ENCODE results near the gene MOSPD2. TPM values are rescaled to one million over a fixed set of nuclear protein-coding genes. Genes with fewer than 3 reads are reported as not detected.

Gene MOSPD2
- total RNA-seq, 2 experiments from 2014 or later: 6.4 to 6.8 TPM

GRCh38 chrX:14926471-14926870 lies 53.2 kb downstream of the MOSPD2 start:
- H3K4me1 Mint-ChIP-seq (ENCODE audit: low read depth): no peaks in the 10 kb centered on the region
- no peak for TF ChIP-seq CTCF (IDR thresholded peaks at IDR 0.05)
- H3K27ac ChIP-seq (ENCODE audit: low read depth in 1 of 2, low read length in 2 of 2): no peak overlapping the region
- H3K9me3 Mint-ChIP-seq: no peaks in the 10 kb centered on the region
- no peaks in the 10 kb centered on the region for H3K4me1 ChIP-seq (ENCODE audit: insufficient read depth, low read length)
- H3K27ac Mint-ChIP-seq: no peak overlapping the region
- no peaks in the 10 kb centered on the region for H3K36me3 Mint-ChIP-seq (ENCODE audit: low read depth)
- no peaks in the 10 kb centered on the region for H3K9me3 ChIP-seq (ENCODE audit: control insufficient read depth in 1 of 2, insufficient read depth in 1 of 2, low read length in 2 of 2)
- DNase-seq (no peak), ATAC-seq (ENCODE audit: poor library complexity) (no peak)
- H3K4me3 ChIP-seq (ENCODE audit: low read length): no peak overlapping the region
- ChIA-PET POLR2A (no interaction called here), CTCF (no interaction called here)
- no peak overlapping the region for H3K4me3 Mint-ChIP-seq
- H3K36me3 ChIP-seq (ENCODE audit: insufficient read depth, low read length): no peaks in the 10 kb centered on the region
- H3K27me3 Mint-ChIP-seq: no peaks in the 10 kb centered on the region
- no peaks in the 10 kb centered on the region for H3K27me3 ChIP-seq (ENCODE audit: control insufficient read depth in 1 of 2, insufficient read depth in 2 of 2, low read length in 2 of 2)
- intact Hi-C loops (cut with DNase I, micrococcal nuclease): no loop called here

- Histone ChIP-seq H3K9me3 (ENCODE audit: control insufficient read depth in 1 of 2, insufficient read depth in 1 of 2, low read length in 2 of 2) (no peaks in the 10 kb centered on the region), H3K36me3 (ENCODE audit: insufficient read depth, low read length) (no peaks in the 10 kb centered on the region), H3K27me3 (ENCODE audit: control insufficient read depth in 1 of 2, insufficient read depth in 2 of 2, low read length in 2 of 2) (no peaks in the 10 kb centered on the region), H3K27ac (ENCODE audit: low read depth in 1 of 2, low read length in 2 of 2) (no peak overlapping the region), H3K4me1 (ENCODE audit: insufficient read depth, low read length) (no peaks in the 10 kb centered on the region), H3K4me3 (ENCODE audit: low read length) (no peak overlapping the region)
- peaks cover 3% of the 10 kb centered on the region for H3K27me3 Mint-ChIP-seq
- H3K9me3 Mint-ChIP-seq: no peaks in the 10 kb centered on the region
- H3K27ac Mint-ChIP-seq: no peak overlapping the region
- H3K4me3 Mint-ChIP-seq: no peak overlapping the region
- intact Hi-C loops (cut with DNase I, micrococcal nuclease): no loop called here
- no peaks in the 10 kb centered on the region for H3K36me3 Mint-ChIP-seq (ENCODE audit: low read depth)
- no peak for TF ChIP-seq CTCF (IDR thresholded peaks at IDR 0.05)
- ChIA-PET POLR2A (no interaction called here), CTCF (no interaction called here)
- ATAC-seq (ENCODE audit: poor library complexity) (no peak), DNase-seq (no peak)
- H3K4me1 Mint-ChIP-seq (ENCODE audit: low read depth): no peaks in the 10 kb centered on the region
Observed at GRCh38 chrX:14927401-14927800, 54.2 kb downstream of the MOSPD2 start.

GRCh38 chrX:14930663-14931062 lies 57.4 kb downstream of the MOSPD2 start:
- Mint-ChIP-seq H3K9me3 (no peaks in the 10 kb centered on the region), H3K27me3 (peaks cover 3% of the 10 kb centered on the region), H3K4me3 (no peak overlapping the region), H3K36me3 (ENCODE audit: low read depth) (no peaks in the 10 kb centered on the region), H3K27ac (no peak overlapping the region), H3K4me1 (ENCODE audit: low read depth) (no peaks in the 10 kb centered on the region)
- no peak for ATAC-seq (ENCODE audit: poor library complexity)
- no peak overlapping the region for H3K27ac ChIP-seq (ENCODE audit: low read depth in 1 of 2, low read length in 2 of 2)
- no peaks in the 10 kb centered on the region for H3K36me3 ChIP-seq (ENCODE audit: insufficient read depth, low read length)
- ChIA-PET CTCF (no interaction called here), POLR2A (no interaction called here)
- H3K9me3 ChIP-seq (ENCODE audit: control insufficient read depth in 1 of 2, insufficient read depth in 1 of 2, low read length in 2 of 2): no peaks in the 10 kb centered on the region
- intact Hi-C loops (cut with DNase I, micrococcal nuclease): no loop called here
- no peak for TF ChIP-seq CTCF (IDR thresholded peaks at IDR 0.05)
- H3K4me1 ChIP-seq (ENCODE audit: insufficient read depth, low read length): no peaks in the 10 kb centered on the region
- no peak overlapping the region for H3K4me3 ChIP-seq (ENCODE audit: low read length)
- no peak for DNase-seq
- H3K27me3 ChIP-seq (ENCODE audit: control insufficient read depth in 1 of 2, insufficient read depth in 2 of 2, low read length in 2 of 2): no peaks in the 10 kb centered on the region

Data from CD4-positive, alpha-beta T cell (primary cell).